GM21717 (cell line): ENCODE data around the gene VTI1A.
"Not testable (repeated sequence)": the region's sequence is repeated elsewhere in the genome, so short reads cannot be mapped to it uniquely, and the experiment has no call there.

Experiments used
- ATAC-seq: cut with Tn5 transposase; IDR thresholded peaks from one replicate; pipeline ENCODE4 v1.9.1; 2021; ENCODE audit warnings: mild to moderate bottlenecking, moderate library complexity; ENCODE audit not compliant: unreplicated experiment

VTI1A gene

DNA sequence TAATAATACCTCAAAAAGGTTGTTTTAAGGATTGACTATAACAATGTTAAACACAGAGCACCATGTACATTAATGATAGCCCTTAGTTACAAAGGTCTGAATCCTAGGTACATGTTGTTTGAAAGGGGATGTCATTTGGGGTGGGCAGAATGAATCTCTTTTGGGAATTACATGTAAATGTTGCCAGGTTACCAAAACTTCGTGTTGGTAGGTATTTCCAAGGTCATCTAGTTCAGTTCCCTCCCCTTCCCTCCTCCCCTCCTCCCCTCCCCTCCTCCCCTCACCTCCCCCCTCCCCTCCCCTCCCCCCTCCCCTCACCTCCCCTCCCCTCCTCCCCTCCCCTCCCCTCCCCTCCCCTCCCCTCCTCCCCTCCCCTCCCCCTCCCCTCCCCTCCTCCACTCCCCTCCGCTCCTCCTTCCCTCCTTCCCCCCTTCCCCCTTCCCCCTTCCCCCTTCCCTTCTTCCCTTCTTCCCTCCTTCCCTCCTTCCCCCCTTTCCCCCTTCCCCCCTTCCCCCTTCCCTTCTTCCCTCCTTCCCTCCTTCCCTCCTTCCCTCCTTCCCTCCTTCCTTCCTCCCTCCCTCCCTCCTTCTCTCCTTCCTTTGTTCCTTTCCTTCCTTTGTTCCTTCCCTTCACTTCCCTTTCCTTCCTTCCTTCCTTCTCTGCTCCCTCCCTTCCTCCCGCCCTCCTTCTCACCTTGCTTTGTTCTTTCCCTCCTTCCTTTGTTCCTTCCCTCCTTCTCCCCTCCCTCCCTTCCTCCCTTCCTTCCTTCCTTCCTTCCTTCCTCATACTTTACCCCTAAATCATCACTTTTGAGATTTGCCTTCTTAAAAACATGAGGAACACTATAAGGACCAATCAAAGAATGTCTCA, 8.1 kb downstream of the VTI1A start:
- no peak for ATAC-seq

DNA sequence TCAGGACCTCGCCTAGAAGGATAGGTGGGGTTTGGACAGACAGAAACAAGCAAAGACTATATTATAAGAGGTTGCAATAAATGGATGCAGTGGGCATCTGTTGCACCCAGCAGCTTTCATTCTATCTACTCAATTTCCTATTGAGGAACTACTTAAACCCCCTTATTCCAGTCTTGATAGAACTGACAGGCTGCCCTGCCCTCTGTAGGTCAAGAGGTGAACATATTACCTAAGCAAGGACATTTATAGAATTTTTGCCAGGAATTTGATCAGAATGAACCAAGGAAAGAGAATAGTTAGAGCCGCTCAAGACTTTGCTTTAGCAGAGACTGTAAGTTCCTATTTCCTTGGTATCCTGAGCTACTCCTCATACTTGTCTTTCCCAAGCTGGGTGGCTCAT, 9.5 kb downstream of the VTI1A start:
- no peak for ATAC-seq

DNA sequence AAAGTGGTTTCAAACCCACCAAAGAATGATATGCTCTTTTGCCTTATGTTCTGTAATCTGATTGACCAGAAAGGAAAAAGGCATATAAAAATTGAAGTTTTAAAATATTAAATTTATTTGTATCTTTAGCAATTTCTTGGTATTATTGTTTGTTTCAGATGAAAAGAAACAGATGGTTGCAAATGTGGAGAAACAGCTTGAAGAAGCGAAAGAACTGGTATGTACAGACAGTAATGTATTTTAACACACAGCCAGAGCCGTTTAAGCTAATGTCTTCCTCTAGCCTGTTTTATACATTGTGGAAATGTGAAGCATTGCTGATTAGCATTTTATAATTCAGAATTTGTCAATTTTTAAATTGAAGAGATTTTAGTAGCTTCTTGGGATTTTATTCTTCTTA, 13.4 kb downstream of the VTI1A start:
- no peak for ATAC-seq

DNA sequence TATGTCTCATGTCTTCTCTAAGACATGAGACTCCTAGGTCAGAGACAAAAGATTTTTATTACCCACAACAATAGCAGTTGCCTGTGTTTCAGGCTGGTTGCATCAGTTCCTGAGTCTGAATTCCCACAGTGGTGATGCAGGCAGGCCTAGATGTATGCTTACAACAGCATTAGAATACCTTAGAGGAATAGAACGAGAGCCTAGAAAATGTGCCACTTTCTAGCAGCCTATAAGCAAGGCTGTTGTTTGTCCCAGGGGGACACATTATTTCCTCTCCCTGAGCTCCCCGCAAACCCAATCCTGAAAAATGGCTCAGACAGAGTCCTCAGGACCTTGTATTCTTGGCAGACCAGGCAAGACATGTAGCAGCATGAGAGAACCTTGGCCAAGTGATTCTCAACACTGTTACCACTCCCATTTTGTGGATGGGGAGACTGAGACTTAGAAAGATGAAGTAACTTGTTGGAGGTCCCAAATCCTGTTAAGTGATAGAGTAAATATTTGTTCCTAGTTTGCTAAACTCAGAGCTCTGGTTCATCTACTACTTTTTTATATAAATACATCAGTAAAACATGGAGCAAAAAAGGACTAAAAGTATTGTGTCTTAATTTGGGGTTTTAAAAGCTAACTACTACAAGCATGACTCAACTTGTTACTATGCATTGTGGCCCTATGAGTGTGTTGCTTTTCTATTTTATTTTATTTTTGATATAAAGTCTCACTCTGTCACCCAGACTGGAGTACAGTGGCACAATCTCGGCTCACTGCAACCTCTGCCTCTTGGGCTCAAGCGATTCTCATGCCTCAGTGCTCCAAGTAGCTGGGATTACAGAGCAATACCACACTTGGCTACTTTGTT, 14.2 kb downstream of the VTI1A start:
- no peak for ATAC-seq

DNA sequence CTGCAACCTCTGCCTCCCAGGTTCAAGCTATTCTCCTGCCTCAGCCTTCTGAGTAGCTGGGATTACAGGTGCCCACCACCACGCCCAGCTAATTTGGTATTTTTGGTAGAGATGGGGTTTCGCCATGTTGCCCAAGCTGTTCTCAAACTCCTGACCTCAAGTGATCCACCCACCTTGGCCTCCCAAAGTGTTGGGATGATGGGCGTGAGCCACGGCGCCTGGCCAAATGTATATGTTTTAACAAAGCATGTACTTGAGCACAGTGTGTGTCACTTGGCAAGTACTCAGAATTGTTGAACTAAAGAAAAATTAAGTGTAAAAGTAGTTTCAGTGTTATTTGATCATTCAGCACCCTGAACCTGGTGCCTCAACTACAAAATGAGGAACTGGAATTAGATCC, 17.1 kb downstream of the VTI1A start:
- ATAC-seq = not testable (repeated sequence)

DNA sequence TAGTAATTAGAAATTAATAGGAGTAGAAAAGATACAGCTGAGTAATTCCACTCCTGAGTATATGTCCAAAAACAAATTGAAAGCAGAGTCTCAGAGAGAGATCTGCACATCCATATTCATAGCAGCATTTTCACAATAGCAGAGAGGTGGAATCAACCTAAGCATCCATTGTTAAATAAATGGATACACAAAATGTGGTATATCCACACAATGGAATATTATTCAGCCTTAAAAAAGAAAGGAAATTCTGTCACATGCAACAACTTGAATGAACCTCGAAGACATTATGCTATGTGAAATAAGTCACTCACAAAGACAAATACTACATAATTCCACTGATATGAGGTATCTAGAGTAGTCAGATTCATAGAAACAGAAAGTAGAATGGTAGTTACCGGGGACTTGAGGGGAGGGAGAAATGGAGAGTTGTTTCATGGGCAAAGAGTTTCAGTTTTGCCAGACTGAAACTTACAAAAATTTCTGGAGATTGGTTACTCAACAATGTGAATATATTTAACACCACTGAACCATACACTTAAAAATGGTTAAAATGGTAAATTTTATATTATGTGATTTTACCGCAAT, 18.4 kb downstream of the VTI1A start:
- no peak for ATAC-seq

DNA sequence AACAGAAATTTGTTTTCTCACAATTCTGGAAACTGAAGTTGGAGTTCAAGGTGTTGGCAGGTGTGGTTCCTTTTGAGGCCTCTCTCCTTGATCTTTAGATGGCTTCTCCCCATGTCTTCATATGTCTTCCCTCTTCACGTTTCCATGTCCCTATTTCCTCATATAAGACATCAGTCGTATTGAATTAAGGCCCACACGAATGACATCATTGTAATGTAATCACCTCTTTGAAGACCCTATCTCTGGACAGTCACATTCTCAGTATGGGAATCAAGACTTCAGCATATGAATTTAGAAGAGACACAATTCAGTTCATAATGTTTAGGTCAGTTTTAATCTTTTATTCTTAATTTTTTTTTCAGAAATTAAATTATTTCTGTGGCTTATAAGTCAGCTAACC, 19.8 kb downstream of the VTI1A start:
- ATAC-seq = no peak

DNA sequence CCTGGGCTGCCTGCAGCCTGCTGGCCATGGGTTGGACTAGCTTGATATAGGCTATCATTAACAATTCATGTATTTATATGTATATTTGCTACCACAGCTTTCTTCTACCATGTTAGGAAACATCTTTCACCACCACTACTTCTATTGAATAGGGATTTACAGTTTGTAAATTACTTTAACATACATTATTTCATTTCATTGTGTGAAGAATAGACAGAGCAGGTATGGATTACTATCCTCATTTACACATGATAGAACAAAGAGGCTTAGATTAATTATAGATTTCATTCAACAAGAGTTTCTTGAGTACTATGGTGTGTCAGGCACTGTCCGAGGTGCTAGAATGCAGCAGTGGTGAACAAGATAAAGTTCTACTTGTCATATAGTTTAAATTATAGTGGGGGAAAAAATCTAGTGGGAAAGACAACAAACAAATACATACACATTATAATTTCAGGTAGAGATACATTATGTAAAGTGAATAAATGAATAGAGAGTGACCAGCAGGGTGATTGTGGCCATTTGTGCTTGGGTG, 20.6 kb downstream of the VTI1A start:
- ATAC-seq = no peak

DNA sequence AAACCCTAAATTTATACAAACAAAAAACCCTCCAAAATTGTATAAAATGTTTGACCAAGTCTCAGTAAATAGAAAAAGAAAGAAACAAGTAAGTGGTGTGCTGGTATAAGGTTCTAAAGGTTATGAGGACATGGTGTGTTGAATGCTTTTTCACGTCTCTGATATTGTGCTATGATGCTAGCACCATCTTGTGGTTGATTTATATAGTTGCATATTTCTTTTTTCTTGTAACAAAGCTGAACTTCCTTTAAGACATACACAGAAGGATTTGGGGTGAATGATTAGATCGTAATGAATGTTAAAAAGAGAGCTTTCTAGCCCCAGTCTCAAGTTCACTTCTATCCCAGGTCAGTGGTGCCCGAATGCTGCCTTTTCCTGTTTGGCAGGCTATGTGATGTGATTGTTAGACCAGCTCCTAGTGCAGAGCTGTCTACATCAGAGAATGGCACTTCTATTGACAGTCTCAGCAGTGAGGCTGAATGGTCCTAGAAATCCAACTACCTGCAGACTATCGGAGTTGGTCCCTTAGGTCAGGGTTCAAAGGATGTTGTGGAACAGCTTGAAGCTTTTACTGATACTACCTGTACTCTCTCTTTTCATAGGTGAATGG, 25.0 kb downstream of the VTI1A start:
- peak; percentile 74 for ATAC-seq

DNA sequence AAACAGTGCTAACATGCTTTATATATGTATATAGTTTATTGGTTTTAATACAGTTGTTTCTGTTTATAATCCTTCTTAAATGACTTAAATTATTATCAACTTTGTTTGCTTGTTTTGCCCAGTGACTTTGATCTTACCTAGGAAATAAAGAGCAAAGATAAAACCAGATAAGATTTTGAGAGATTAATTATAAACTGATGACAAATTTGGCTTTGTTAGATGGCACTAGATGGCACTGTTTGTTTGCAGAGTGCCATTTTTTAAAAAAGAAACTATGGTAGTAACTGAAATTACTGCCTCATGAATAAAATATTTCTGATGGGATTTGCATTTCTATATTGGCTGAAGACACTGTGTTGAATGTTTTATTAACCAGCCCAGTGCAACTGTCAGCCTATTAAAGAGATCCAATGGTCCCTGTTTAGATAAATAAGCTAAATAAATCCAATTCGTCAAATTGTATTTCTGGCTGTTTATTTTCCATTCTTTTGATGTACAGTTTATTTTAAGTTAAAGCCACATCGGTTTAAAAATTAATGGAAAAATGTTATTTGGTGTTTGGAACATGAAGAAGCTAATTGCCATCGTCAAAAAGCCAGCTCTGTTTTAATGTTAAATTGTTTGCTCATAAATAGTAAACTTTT, 28.7 kb downstream of the VTI1A start:
- ATAC-seq = no peak

DNA sequence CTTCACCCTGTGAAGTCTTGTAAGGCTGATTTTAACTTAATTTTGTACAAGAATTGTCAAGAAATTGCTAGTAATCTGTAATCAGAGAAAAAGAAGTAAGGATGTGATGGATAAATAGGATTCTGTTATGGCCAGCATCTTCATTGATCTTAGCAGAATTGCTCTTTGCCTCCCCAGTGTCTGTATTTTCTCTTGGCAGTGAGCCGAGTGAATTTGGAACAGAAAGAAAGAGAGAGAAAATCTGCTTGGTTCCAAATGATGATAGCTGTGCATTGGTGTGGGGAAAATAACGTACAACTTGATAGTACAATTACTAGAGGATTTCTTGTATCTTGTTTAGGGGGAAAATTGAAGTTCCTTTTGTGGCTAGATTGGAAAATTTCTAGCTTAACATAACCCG, 34.6 kb downstream of the VTI1A start:
- no peak for ATAC-seq

DNA sequence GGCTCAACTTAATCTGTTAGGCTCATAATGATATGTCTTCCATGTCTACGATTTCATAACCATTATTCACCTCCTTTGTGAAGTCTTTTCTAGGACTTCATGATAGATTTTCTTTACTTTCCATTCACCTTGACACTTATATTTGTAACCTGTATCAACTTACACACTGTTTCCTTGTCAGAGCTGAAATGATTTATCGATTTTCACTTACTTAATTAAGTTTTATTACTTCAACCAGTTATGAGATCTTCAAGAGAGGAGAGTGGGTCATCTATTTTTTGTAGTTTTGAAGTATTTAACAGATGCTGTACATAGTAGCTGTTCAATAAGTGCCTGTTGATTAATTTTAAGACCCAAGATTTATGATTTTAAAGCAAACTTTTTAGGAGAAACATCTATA, 37.4 kb downstream of the VTI1A start:
- ATAC-seq = no peak

DNA sequence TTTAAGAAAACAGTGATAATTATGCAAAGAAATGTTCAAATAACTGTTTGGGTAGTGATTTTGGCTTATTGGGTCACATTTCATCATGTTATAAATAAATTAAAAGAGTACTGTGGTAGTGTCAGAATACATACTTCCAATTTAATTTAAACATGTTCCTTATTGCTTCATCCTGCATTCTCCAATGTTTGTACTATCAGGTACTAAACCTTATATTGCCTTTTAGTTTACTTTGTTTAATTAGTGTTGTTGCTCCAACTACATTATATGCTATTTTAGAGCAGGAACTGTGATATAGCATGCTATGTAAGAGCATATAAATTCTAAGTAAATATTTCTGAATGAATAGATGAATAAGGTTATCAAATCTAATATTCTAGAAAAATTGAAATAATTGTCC, 40.9 kb downstream of the VTI1A start:
- no peak for ATAC-seq

DNA sequence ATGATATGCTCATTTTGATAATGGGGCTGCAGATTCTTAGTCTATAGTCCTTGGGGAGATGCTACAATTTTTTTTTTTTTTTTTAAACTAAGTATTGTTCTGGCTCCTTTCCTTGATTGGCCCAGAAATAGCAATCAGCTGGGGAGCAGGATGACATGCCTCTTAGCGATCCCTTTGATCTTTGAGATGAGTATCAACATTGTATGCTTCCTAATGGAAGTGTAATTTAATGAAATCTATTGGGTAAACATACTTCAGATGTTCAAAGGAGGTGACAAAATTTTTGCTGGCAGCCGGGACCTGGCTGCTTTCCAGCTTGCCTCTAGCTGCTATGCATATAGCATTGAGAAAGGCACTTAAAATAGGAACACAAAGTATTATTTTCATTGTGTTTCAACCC, 43.5 kb downstream of the VTI1A start:
- no peak for ATAC-seq

DNA sequence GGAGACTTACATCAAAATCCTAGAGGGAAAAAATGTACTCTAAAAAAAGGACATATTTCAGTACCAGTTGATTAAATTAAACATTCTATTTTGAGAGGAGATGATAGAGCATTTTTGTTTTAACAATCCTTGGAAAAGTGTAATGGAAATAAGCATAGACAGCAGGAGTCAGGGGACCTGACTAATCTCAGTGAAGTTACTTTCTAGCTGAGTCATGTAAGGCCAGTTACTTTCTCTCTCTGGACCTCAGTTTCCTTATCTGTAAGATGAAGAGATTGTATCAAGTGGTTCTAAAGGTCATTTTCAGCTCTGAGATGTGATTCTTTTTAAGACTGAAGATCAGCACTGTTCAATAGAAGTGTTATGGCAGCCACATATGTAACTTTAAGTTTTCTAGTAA, 44.1 kb downstream of the VTI1A start:
- no peak for ATAC-seq

DNA sequence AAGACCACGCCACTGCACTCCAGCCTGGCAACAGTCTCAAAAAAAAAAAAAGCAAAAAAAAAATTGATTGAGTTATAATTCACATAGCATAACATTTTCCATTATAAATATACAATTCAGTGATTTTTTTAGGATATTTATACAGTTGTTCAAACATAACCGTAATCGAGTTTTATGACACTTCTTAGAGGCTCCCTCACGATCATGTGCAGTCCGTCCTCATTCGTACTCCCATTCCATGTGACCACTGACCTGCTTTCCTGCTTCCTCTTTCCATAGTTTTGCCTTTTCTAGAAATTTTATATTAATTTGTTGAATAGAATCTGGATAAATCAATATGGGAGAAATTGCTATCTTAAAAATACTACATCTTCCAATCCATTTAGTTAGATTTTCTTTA, 45.7 kb downstream of the VTI1A start:
- no peak for ATAC-seq

DNA sequence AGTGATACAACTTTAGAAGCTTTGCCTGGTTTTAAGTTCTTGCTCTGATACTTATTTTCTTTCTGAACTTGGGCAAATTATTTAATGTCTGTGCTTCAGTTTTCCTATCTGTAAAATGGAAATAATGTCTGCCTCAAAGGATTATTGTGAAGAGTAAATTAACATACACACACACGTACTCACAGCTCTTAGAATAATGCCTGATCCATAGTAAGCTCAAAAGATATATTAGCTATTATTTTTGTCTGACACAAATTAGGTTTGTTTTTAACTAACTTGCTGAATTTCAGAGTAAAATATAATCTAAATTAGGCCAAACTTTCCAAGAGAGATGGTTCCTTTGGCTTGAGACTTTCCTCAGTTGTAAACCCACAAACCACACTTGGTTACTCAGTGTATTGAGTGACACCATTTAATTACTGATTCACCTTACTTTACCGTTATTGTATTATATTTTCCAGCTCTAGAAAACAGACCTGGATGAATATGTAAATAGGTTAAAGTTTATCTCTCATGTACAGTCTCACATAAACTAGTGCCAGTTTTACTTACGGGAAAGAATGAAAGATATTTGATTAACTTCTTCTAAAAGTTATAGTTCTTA, 50.4 kb downstream of the VTI1A start:
- ATAC-seq = no peak

DNA sequence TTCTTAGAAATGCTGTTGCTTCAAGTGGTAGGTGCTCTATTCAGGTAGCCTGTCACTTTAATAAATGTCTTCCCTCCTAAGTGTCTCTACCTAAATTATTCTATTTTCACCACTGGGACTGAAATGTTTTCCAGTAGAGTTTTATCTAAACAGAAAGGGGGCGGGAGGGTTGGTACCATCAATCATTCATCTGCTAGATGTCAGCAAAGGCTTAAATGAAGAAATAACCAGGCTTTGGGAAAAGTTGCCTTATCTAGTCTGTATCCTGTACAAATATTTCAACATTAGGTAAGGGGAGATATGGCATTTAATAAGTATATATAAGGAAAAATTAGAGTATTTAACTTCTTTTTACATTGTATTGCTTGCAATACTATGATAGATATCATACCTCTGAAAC, 51.8 kb downstream of the VTI1A start:
- no peak for ATAC-seq

DNA sequence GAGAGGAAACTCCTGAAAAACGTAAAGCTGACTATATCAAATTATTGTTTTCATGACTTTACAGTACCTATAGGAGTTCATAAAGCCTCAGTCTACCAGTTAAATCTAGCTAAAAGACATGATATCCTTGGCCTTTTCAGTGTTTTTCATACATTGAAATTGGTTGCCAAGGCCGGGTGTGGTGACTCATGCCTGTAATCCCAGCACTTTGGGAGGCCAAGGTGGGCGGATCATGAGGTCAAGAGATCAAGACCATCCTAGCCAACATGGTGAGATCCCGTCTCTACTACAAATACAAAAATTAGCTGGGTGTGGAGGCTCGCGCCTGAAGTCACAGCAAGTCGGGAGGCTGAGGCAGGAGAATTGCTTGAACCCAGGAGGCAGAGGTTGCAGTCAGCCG, 53.0 kb downstream of the VTI1A start:
- not testable (repeated sequence) for ATAC-seq

DNA sequence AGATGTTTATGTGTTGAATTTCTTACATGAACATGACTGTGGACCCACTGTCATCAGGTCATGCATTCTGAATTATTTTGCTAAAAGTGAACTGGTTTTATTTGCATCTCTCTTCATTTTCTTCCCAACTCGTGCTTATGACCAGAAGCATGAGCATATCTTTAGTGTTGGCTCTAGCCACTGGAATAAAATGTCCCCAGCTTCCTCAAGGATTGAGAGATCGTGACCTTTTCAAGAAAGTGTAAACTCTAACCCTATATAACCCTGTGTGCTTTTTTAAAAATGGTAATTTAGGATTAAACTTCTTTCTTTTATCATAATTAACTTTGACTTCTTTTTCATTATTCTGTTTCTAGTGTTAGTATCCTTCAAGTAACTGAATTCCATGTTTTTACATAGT, 55.5 kb downstream of the VTI1A start:
- ATAC-seq = no peak
